Peyer's patch (tissue), 4 donors: ENCODE measurements around the gene MYO9A.

Experiments used
- CTCF ChIP-seq, 6 experiments: fragments of 450-650 bp in 4 of 6; fragments of 200-600 bp in 2 of 6; sonication (generic) in 1 of 6; IDR thresholded peaks; one replicate each; pipeline ENCODE4 v1.5.1; 2017 to 2019; ENCODE audit warnings: antibody characterized with exemption in 6 of 6, mild to moderate bottlenecking in 3 of 6, moderate library complexity in 1 of 6
- POLR2A ChIP-seq, 2 donors: fragments of 450-650 bp; IDR thresholded peaks; one replicate each; pipeline ENCODE4 v1.5.1; 2017; ENCODE audit warnings: antibody characterized with exemption in 2 of 2, mild to moderate bottlenecking in 2 of 2, moderate library complexity in 2 of 2

GRCh38 chr15:71807125-71807629, 310.8 kb downstream of the MYO9A start:
- TF ChIP-seq CTCF (IDR thresholded peaks at IDR 0.05) (no peak), POLR2A (IDR thresholded peaks at IDR 0.05) (no peak)
